ENCODE data around the gene KCNH2. TPM values are rescaled to one million over a fixed set of nuclear protein-coding genes. Genes with fewer than 3 reads are reported as not detected.

Gene KCNH2
- total RNA-seq, 1 donor from 2014 or later = 10.0 TPM

DNA sequence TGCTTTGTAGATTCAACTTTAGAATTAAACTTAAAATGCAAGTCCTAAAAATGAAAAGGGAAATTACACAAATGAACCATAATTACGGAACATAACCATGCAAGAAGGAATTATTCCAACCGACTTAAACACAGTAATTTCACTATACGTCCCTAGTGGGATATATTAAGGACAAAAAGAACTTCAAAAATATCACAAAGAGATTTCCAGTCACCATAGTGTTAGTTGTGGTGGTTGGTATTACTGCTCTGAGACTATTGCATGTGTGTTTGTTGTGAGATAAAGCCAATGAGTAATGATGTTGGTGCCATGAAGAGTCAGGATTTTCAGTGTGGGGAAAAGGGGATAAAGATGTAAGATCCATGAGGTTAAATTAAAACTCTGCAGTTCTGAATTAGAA lies 49.6 kb downstream of the KCNH2 start:
- TF ChIP-seq CTCF (conservative IDR thresholded peaks at IDR 0.05) = no peak
- H3K4me3 Mint-ChIP-seq = no peak overlapping the region
- H3K4me1 Mint-ChIP-seq (ENCODE audit: unreplicated experiment) = no peaks in the 10 kb centered on the region
- no peak for DNase-seq (ENCODE audit: extremely low spot score, unreplicated experiment)
- H3K27ac Mint-ChIP-seq = no peak overlapping the region
- H3K27me3 Mint-ChIP-seq = peaks cover 15% of the 10 kb centered on the region
- H3K36me3 Mint-ChIP-seq = no peaks in the 10 kb centered on the region
- no peaks in the 10 kb centered on the region for H3K9me3 Mint-ChIP-seq

DNA sequence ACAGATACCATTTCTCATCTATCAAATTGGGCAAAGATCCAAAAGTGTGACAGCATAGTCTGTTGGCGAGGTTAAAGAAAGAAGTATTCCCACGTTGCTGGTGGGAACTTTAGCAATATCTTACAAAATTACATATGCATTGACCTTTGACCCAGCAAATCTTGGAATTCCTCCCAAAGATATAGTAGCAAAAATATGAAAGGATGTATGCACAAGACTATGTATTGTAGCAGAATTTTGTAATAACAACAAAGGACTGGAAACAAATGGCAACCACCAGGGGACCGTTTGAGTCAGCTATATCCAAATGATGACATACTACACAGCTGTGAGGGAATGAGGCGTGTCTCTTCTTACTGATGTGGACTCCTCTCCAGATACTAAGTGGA lies 50.2 kb downstream of the KCNH2 start:
- peak overlapping the region; percentile 26 for H3K27ac Mint-ChIP-seq
- no peak overlapping the region for H3K4me3 Mint-ChIP-seq
- no peaks in the 10 kb centered on the region for H3K9me3 Mint-ChIP-seq
- peaks cover 15% of the 10 kb centered on the region for H3K27me3 Mint-ChIP-seq
- no peak for DNase-seq (ENCODE audit: extremely low spot score, unreplicated experiment)
- no peaks in the 10 kb centered on the region for H3K4me1 Mint-ChIP-seq (ENCODE audit: unreplicated experiment)
- H3K36me3 Mint-ChIP-seq = no peaks in the 10 kb centered on the region
- TF ChIP-seq CTCF (conservative IDR thresholded peaks at IDR 0.05) = peak; percentile 31

DNA sequence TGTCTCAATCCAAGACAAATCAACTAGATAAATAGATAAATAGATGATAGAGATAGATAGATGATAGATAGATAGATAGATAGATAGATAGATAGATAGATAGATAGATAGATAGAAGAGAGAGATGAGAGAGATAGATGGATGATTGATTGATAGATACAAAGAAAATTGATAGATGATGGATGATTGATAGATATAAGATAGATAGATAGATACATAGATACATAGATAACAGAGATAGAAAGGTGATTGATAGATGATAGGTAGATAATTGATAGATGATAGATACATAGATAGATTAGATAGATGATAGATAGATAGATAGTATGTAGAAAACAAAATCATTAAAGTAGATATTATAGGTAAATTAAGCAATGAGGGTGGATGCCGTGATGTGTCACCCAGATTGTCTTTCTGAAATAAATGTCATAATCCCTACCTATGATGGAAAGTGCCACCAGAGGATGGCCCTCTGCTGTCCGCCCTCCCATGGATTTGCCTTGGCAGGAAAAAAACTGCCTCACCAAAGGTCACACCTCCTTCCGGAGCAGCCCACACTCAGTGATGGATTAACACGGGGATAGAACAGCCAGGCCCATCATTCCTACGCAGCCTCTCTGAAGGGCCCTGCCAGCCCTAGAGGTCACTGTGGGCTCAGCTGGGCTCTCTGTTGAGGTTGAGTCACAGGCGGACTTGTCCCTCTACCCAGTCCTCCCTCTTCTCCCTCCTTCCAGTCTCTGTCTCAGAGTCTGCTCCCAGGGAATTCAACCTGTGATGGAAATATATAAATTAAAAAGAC lies 50.8 kb downstream of the KCNH2 start:
- no peaks in the 10 kb centered on the region for H3K36me3 Mint-ChIP-seq
- peaks cover 18% of the 10 kb centered on the region for H3K27me3 Mint-ChIP-seq
- TF ChIP-seq CTCF (conservative IDR thresholded peaks at IDR 0.05) = no peak
- no peak overlapping the region for H3K4me3 Mint-ChIP-seq
- no peak for DNase-seq (ENCODE audit: extremely low spot score, unreplicated experiment)
- peak overlapping the region; percentile 26 for H3K27ac Mint-ChIP-seq
- no peaks in the 10 kb centered on the region for H3K4me1 Mint-ChIP-seq (ENCODE audit: unreplicated experiment)
- H3K9me3 Mint-ChIP-seq = no peaks in the 10 kb centered on the region

DNA sequence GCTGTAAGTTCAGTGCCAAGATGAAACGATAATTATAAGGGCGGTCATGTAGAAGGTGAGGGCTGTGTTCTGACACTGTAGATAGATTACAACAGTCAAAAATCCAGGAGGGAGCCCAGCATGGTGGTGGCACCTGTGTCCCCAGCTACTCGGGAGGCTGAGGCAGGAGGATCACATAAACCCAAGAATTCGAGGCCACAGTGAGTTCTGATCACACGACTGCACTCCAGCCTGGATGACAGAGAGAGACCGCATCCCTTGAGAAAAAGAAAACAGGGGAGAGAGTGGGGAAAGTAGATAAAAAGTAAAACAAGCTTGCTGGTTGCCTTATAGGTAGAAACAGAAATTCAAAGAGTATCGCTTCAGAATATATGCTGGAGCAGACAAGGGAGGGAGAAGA lies 52.1 kb downstream of the KCNH2 start:
- Mint-ChIP-seq H3K27me3 (peaks cover 15% of the 10 kb centered on the region), H3K4me3 (no peak overlapping the region), H3K27ac (no peak overlapping the region), H3K4me1 (ENCODE audit: unreplicated experiment) (no peaks in the 10 kb centered on the region), H3K9me3 (no peaks in the 10 kb centered on the region), H3K36me3 (no peaks in the 10 kb centered on the region)
- no peak for DNase-seq (ENCODE audit: extremely low spot score, unreplicated experiment)
- TF ChIP-seq CTCF (conservative IDR thresholded peaks at IDR 0.05) = no peak

- Mint-ChIP-seq H3K36me3 (no peaks in the 10 kb centered on the region), H3K27me3 (peaks cover 14% of the 10 kb centered on the region), H3K4me1 (ENCODE audit: unreplicated experiment) (no peaks in the 10 kb centered on the region), H3K9me3 (no peaks in the 10 kb centered on the region), H3K4me3 (no peak overlapping the region), H3K27ac (no peak overlapping the region)
- no peak for TF ChIP-seq CTCF (conservative IDR thresholded peaks at IDR 0.05)
- DNase-seq (ENCODE audit: extremely low spot score, unreplicated experiment) = peak; percentile 56
Observed at GRCh38 chr7:150924369-150924781, 53.7 kb downstream of the KCNH2 start.

All from type B pancreatic cell (in vitro differentiated cells).